Stimulated activated CD8-positive, alpha-beta memory T cell treated with anti-CD3 and anti-CD28 coated beads, Interleukin-4, amount 100 ng/mL, for 4 hours (primary cell): ENCODE results near the gene OR4S2.

Experiments used
- DNase-seq, 2 donors: peaks; one replicate each; pipeline ENCODE4 v3.0.0-alpha.2; 2020; ENCODE audit warnings: low read depth in 2 of 2, low spot score in 1 of 2

OR4S2 gene, protein sequence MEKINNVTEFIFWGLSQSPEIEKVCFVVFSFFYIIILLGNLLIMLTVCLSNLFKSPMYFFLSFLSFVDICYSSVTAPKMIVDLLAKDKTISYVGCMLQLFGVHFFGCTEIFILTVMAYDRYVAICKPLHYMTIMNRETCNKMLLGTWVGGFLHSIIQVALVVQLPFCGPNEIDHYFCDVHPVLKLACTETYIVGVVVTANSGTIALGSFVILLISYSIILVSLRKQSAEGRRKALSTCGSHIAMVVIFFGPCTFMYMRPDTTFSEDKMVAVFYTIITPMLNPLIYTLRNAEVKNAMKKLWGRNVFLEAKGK

DNA sequence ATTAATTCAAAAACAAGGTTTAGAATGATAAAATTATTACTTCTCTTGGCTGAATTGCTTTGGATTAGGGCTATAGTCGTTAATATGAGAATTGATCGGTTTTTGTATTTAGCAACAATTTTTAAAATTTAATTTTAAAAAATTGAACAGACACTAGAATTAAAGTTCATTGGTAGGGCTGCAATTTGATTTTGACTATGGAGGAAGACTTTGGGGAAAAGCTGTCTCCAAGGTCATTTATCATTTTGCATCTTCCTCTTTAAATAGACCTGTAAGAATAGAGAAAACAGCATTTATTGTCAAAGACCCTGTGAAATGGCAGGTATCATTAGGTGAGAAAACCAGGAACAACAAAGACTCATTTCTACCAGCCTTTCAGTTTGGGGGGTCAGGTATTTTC is at the start of gene OR4S2:
OR4S2 (plus strand) TSS at position 301 of the 400 bp plus-strand sequence. CDS start 2,577 bp downstream, outside the sequence.
- DNase-seq, result no peak

DNA sequence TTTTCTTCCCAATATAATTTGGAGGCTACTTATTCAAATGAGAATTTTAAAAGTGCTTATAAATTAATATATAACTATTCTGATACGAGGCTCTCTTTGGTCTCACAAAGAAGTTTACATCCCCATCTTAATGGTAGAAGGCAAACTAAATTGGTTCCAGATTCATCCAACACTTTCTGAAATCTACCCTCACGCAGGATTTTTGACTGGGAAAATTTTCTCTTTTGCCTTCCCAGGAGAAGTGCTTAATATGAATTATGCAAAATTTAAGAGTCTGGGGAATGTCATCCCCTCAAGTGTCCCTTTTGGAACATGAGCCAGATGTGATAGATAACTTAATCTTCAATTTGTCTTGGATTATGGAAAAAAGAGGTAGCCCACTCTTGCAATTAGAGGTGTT is 40.6 kb upstream of the OR4S2 start, which contains the start of gene OR4C11:
OR4C11 (minus strand) TSS at position 101 of the 400 bp plus-strand sequence. CDS start 3,272 bp downstream, outside the sequence.
- no peak for DNase-seq

DNA sequence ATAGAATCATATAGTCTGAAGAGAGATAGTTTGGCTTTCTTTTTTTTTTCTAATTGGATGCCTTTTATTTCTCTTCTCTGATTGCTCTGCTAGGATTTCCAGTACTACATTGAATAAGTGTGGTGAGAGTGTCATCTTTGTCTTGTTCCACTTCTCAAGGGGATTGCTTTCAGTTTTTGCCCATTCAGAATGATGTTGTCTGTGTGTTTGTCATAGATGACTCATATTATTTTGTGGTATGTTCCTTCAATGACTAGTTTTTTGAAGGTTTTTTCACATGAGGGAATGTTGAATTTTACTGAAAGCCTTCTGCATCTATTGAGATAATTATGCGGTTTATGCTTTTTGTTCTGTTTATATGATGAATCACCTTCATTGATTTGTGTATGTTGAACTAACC is 23.6 kb upstream of the OR4S2 start:
- no peak for DNase-seq

DNA sequence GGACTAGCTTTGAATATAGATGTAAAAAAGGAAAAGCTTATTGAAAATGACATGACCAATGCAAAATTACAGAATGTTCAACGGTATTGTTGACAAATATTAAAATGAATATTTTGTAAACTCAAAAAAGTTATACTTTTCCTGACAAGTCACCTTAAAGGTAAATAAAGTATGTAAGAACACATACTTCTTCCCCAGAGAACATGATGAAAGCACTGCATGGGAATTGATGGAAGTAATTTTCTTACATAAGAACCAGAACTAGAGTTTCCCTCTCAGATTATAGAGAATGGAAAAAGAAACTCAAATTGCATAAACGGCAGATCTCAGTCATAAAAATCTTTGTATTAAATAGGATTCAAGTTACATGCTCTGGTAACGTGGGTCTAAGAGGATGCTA is 13.3 kb upstream of the OR4S2 start, which contains the start of gene OR4P4:
OR4P4 (plus strand) TSS at position 301 of the 400 bp plus-strand sequence.
- DNase-seq, result no peak

DNA sequence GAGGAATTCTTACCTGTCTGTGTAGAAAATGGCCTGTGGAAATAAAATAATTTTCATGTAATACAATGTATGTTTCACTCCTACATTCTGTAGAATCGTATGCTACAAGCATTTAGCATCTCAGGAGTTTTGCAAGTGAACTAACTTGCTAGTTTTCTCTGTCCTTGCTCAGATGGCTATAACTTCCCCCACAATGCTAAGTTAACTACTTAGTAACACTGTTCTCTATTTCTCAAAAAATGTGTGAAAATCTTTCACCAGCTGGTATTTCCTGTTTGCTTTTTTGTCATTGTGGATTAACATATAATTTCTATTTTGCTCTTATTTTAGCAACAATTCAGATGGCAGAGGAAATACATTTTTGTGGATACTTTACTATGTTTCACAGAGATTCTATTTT is 4.4 kb downstream of the OR4S2 start:
- no peak for DNase-seq

DNA sequence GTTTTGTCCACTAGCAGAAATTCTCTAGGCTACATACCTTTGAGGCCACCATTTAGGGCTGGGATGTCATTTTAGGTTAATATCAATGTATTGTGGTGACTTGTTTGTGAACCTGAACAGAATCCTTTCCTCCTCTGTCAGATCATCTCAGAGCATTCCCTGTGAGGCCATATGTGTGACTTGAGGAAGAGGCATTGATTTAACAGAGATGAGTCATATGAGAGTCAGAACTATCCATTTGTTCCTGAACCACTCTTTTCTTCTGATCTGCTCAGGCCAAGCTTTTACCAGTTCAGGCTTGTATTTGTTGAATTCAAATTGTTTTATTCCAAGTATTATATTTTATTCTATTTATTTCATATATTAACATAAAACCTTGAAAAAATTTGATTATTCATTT is 7.0 kb downstream of the OR4S2 start:
- no peak for DNase-seq

DNA sequence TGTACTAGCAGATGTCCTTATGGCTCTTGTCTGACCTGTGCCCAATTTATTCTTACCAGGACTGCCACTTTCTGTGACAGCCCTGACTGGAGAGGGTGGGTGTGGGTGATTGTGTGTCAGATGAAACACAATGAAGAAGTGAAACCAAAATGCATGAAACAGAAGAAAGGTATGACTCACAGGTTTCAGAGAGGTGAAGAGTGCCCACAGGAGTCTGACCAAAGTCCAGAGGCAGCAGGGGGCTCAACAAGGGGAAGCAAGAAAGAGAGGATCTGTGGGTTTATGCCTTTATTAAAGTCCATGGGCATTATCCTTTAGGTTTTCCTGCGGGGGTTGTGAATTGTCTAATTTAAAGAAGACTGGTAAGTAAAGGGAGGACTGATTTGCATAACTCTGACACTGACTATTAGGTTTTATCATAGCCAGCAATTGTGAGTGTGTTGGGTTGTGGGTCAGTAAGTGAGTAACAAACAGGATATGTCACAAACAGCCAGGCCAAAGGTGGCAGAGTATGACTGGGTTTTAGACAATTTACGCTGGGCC is 10.0 kb downstream of the OR4S2 start:
- no peak for DNase-seq

DNA sequence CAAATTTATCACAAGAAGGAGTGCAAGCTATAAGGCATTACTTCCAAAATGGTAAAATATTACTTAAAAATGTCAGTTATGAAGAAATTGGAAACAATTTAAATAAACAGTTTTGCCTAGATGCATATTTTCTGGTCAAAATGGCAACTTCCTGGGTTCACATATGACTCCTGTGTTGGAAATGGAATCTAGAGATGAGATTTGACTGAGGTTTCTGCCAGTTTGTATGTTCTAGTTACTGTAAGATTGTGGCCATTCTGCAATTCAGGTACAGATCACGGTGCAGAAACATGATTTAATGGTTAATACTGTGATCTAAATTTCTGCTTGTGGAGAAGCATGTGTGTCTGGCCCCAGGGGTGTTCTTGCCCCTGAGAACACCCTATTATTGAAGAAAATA is 10.5 kb downstream of the OR4S2 start:
- no peak for DNase-seq

DNA sequence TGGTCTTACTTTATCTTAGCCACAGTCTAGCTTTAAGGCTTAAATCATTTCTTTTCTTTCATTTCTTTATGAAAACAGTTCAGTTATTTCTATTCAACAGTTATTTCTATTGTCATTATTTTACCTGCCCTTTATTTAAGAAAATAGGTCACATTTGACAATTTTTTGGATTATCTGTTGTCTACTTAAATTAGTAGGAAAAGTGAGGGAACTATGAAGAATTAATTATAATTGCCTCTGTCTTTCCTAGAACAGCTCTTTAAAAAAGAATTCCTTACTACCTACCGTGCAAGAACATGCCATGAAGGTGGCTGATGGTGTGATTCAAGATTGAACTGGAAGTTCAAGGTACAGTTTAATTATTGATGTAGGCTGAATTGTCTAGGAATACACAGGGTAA is 13.8 kb downstream of the OR4S2 start, which contains the start of gene OR4C6:
OR4C6 (plus strand) TSS at position 301 of the 400 bp plus-strand sequence. CDS start 2,966 bp downstream, outside the sequence.
- no peak for DNase-seq

DNA sequence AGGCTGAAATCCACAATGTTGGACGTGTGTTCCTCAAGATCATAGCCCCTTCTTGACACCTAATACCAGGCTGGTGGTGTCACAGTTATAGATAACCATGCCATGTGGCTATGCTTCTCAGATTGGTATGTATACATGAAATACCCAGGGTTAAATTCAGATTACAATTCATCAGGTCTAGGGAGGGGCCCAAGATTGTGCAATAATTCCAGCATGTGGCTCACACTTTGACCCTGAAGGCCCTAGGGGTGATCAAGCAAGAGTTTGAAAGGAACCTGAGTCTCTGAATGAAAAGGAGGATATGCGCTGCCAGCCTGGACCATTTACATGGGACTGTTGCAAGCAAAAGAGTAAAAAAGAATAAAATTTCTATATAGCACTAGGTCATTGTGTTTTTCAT is 21.2 kb downstream of the OR4S2 start:
- no peak for DNase-seq

DNA sequence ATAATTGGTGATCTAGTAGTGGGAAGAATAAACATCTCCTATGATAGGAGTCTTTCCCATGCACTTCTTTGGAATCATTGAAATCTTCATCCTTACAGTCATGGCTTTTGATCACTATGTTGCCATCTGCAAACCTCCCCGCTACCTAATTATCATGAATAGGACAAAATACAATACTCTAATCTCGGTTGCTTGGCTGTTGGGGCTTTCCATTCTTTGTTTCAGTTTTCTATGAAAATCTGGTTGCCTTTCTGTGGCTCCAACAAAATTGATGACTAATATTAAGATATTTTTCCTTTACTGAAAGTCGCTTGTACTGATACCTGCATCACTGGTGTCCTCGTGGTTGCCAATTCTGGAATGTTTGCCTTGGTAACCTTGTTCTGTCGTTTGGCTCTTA is 25.7 kb downstream of the OR4S2 start:
- DNase-seq, result no peak

DNA sequence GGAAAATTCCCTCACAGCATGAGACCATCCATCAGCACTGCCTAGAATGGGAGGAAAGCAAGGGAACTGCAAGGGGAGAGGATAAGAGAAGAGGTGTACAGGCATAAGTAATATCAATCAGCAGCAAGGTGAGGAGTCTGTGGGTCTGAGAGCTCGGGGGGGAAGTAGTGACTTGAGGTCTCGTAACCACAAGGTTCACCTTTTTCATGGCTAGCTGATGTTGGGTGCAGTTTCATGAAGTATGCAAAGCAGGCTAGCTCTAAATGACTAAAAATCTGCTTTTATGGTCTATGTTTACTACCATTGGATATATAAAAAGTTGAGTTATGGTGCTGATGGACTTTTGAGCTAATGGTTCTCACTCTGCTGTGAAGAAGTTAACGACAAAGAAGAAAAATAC is 49.7 kb downstream of the OR4S2 start:
- no peak for DNase-seq

DNA sequence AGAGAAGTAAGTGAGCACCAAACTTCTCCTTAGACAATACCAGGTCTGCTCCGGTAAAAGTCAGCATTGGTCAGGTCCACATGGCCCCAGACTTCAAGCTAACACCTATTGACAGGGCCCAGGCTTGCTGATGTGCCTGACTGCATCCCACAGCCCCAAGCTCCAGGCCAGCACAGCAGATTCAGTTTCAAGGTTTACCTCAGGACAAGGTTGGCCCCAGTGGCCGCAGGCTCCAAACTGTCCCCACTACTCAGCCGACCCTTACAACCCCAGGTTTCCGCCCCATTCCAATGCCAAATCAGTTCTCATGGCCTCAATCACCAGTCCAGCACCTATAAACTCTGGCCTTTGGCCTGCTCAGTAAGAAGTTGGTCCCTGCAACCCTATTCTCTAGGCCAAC is 53.3 kb downstream of the OR4S2 start:
- no peak for DNase-seq
